Measurements from ENCODE around the gene RAPGEF5.

RAPGEF5 gene

GRCh38 chr7:22356701-22357310, at the start of gene RAPGEF5:
Gene RAPGEF5 (minus strand): TSS chr7:22357154. CDS start chr7:22357060, 94 bp downstream.
- in situ Hi-C loops (cut with HindIII; ENCODE audit: low sequenced_read_pairs) = no loop called here

GRCh38 chr7:22406715-22407114, 49.8 kb upstream of the RAPGEF5 start:
- in situ Hi-C loops (cut with HindIII; ENCODE audit: low sequenced_read_pairs) = no loop called here

GRCh38 chr7:22404421-22405023, 47.6 kb upstream of the RAPGEF5 start:
- in situ Hi-C loops (cut with HindIII; ENCODE audit: low sequenced_read_pairs) = no loop called here

DNA sequence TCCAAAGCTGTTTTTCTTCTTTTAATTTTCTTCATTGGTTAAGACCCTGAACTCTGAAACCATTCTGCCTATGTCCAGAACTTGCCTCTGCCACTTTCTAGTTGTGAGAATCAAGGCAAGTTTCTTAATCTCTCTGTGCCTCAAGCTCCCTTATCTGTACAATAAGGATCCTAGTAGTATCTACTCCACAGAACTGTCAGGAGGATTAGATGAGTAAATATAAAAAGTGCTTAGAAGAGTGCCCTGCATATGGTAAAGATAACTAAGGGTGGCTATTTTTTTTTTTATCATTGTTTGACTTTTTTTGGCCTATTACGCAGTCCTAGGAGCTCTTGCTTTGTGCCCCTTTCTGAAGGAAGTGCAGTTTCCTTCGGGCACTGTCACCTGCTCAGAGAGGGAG, 46.4 kb upstream of the RAPGEF5 start:
- in situ Hi-C loops (cut with HindIII; ENCODE audit: low sequenced_read_pairs) = no loop called here

DNA sequence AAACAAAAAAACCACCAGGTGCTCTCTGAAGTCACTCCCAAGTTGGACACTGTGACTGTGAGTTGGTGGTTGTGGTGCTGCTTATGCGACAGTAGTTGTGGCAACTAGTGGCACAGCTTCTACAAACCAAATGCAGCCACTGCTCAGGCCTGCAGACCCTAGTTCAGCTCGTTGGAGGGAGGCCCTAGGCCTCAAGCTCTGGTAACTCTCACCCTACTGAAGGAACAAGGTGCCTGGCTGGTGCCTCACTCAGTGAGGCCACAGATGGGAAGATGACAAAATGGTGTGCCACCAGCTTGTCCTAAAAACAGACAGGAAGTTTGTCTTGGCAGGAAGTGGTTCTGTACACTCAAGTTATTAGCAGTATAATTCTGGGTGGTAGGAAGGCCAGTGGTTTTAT, 45.3 kb upstream of the RAPGEF5 start:
- in situ Hi-C loops (cut with HindIII; ENCODE audit: low sequenced_read_pairs) = no loop called here

DNA sequence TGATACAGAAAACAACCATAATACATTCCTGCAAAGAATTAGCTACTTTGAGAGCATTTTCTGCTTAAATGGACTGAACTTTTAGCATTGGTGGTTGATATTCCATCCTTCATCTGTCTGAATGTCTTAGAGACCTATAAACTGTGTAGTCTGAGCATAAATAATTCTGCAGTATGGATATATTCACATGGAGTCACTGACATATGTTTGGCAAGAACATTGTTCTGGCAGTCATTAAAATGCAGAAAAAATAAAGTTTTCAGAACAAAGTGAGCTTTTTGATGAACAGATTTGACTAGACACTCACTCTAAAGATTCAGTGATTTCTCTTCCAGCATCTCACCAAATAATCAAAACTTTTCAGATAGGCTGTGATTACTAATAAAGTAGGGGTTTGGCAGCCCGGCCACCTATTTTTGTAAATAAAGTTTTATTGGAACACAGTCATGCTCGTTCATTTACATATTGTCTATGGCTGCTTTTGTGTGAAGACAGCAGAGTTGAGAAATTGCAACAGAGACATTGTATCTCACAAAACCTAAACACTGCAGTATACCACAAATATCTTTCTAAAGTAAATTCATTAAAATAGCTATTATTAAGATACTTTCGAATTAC, 44.1 kb upstream of the RAPGEF5 start:
- in situ Hi-C loops (cut with HindIII; ENCODE audit: low sequenced_read_pairs) = no loop called here

- in situ Hi-C loops (cut with HindIII; ENCODE audit: low sequenced_read_pairs) = no loop called here
These were observed 43.3 kb upstream of the RAPGEF5 start for GRCh38 chr7:22400150-22400814.

DNA sequence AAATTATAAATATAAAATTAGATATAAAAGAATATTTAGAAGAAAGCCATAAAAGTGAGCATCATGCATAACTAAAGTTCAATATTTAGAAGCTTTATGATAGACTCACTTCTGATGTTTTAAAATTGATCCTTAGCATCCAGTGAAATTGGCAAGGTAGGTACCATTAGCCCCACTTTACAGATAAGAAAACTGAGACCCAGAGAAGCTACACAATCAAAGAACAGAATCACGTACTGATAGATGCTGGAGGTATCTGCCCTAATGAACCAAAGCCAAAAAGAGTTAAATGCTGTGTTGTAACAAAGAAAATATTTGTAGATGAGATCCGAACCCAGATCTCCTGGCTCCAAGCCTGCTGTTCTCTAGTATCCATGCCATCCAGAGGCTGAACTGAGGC, 42.6 kb upstream of the RAPGEF5 start:
- in situ Hi-C loops (cut with HindIII; ENCODE audit: low sequenced_read_pairs) = no loop called here

DNA sequence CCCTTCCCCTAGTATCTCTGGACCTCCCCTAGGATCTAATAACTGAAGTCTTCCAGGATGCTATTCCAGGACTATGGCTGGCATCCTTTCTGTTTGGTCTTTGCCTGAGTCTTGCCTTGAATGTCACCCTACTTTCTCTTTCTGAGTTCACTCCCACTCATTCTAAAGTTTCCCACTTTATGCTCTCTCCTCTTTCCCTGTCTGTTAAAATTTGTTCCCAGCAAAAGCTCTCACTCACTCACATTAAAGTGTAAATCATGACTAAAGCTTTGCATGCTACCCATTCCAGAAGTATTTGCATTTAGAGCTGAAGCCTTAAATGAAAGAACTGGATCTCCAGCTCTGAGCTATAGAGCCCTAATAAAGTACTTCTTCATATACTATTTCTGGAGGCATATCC, 42.1 kb upstream of the RAPGEF5 start:
- in situ Hi-C loops (cut with HindIII; ENCODE audit: low sequenced_read_pairs) = no loop called here

- in situ Hi-C loops (cut with HindIII; ENCODE audit: low sequenced_read_pairs) = no loop called here
These were observed 41.0 kb upstream of the RAPGEF5 start for GRCh38 chr7:22397981-22398380.

DNA sequence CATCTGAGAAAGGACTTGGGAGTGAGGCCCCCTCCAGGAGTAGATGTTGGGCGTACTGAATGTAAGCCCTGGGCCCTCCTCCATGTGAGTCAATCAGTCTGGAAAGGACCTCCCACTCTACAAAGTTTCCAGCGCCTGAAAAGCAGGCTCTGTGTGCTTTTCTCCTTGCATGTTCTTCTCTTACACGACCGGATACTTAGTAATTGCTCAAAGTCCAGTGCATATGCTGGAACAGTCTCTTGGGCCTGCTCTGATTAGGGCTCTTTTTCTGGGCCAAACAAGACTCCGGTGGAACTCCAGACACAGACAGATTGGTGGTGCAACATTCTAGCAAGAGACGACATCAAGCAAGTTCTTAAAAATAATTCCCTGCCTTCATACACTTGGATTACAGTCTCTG, 38.3 kb upstream of the RAPGEF5 start:
- in situ Hi-C loops (cut with HindIII; ENCODE audit: low sequenced_read_pairs) = no loop called here

GRCh38 chr7:22394739-22395138, 37.8 kb upstream of the RAPGEF5 start:
- in situ Hi-C loops (cut with HindIII; ENCODE audit: low sequenced_read_pairs) = no loop called here

- in situ Hi-C loops (cut with HindIII; ENCODE audit: low sequenced_read_pairs) = no loop called here
These were observed 37.2 kb upstream of the RAPGEF5 start for GRCh38 chr7:22393913-22394729.

DNA sequence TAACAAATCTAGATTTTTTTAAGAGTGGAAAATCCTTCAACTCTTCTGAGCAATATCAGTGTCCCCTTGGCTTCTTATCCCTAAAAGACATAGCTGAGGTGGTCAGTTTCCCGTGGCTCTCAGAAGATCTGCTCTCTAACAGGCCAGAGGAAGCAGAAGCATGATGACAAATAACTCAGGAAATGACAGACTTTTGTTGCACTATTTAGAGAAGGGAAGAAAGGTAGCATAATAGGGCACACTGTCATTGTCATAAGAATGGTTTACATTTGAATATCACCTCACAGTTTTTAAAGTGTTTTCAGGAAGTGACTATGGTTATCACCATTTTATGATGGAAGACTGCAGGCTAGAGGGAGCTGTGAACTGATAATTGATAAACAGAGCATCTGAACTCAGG, 33.6 kb upstream of the RAPGEF5 start:
- in situ Hi-C loops (cut with HindIII; ENCODE audit: low sequenced_read_pairs) = no loop called here

- in situ Hi-C loops (cut with HindIII; ENCODE audit: low sequenced_read_pairs) = no loop called here
These were observed 32.9 kb upstream of the RAPGEF5 start for GRCh38 chr7:22389892-22390291.

DNA sequence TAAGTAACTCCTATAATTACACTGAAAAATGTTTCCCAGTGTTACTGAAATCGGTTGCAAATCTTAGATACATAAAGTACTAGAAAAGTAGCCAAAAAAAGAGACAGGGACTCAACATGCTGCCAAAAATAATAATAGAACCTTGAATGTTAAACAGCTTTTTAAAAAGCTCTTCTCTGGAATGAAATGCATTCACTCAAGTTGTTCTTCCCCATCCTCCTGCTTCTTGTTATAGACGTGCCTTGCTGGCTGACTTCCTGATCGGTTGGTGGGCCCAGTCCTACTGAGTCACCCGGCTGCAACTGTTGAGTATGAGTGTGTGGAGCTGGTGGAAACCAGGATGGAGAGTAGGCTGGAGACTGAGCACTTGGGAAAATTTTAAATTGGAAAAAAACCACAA, 30.6 kb upstream of the RAPGEF5 start:
- in situ Hi-C loops (cut with HindIII; ENCODE audit: low sequenced_read_pairs) = no loop called here

DNA sequence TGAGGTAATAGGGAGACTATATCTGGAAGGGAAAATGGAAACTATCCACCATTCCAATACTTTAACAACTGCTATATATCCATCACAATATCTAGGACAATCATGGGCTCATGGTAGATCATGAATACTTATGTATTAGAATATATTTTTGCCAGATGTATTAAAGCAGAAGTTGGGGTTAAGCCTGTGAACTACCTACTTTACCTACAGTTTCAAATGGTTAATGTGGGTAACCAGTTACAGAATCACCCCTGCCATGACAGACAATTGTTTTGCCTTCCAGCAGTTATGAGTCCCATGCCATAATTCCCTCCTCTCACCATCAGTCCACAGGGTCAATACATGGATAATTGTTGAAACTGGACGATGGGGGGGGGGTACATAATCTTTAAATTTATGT, 29.9 kb upstream of the RAPGEF5 start:
- in situ Hi-C loops (cut with HindIII; ENCODE audit: low sequenced_read_pairs) = no loop called here

- in situ Hi-C loops (cut with HindIII; ENCODE audit: low sequenced_read_pairs) = no loop called here
These were observed 29.4 kb upstream of the RAPGEF5 start for GRCh38 chr7:22386206-22386858.

- in situ Hi-C loops (cut with HindIII; ENCODE audit: low sequenced_read_pairs) = no loop called here
These were observed 28.4 kb upstream of the RAPGEF5 start for GRCh38 chr7:22385326-22385725.

DNA sequence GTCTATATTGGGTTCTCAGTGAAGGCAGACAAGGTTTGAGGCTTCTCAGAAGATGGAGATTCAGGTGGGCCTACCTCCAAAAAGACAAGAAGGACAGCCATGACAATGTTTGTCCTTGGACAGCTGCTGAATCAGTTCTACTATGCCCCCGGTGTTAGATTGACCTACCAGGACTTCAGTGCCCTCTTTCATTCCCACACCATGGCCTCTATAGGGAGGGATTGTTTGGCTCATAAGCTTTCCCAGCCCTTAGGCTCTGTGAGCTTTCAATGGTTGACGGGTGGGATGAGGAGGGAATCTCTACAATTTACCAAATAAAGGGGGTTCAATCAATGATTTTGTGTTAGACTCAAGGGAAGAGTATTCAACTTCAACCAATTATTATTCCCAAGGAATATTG, 23.4 kb upstream of the RAPGEF5 start:
- in situ Hi-C loops (cut with HindIII; ENCODE audit: low sequenced_read_pairs) = no loop called here
